ENCODE measurements around the gene MEGF8. TPM values are rescaled to one million over a fixed set of nuclear protein-coding genes. Genes with fewer than 3 reads are reported as not detected.

Gene MEGF8
- total RNA-seq, 1 donor from 2014 or later, result 30.2 TPM

- DNase-seq (ENCODE audit: low read depth), result no peak
- H3K4me3 ChIP-seq (ENCODE audit: low read depth, low read length), result no peak overlapping the region
- TF ChIP-seq CTCF (conservative IDR thresholded peaks at IDR 0.05; ENCODE audit: low read depth, low read length), result no peak
These were observed 54.7 kb downstream of the MEGF8 start for GRCh38 chr19:42380155-42380554.

- TF ChIP-seq CTCF (conservative IDR thresholded peaks at IDR 0.05; ENCODE audit: low read depth, low read length), result peak; percentile 60
- DNase-seq (ENCODE audit: low read depth), result no peak
- peak overlapping the region; percentile 48 for H3K4me3 ChIP-seq (ENCODE audit: low read depth, low read length)
These were observed 61.7 kb downstream of the MEGF8 start for GRCh38 chr19:42386974-42387707.

GRCh38 chr19:42388851-42389489 lies 63.5 kb downstream of the MEGF8 start:
- DNase-seq (ENCODE audit: low read depth), result no peak
- H3K4me3 ChIP-seq (ENCODE audit: low read depth, low read length), result no peak overlapping the region
- no peak for TF ChIP-seq CTCF (conservative IDR thresholded peaks at IDR 0.05; ENCODE audit: low read depth, low read length)

GRCh38 chr19:42389899-42390298 lies 64.5 kb downstream of the MEGF8 start, which contains the start of gene CNFN:
Gene CNFN, minus strand, starts transcription at chr19:42390297. Its CDS starts 1,260 bp downstream, at chr19:42389037.
- H3K4me3 ChIP-seq (ENCODE audit: low read depth, low read length), result no peak within 1 kb of the TSS
- no peak for DNase-seq (ENCODE audit: low read depth)
- TF ChIP-seq CTCF (conservative IDR thresholded peaks at IDR 0.05; ENCODE audit: low read depth, low read length), result no peak

GRCh38 chr19:42392165-42392564 lies 66.7 kb downstream of the MEGF8 start:
- TF ChIP-seq CTCF (conservative IDR thresholded peaks at IDR 0.05; ENCODE audit: low read depth, low read length), result no peak
- no peak for DNase-seq (ENCODE audit: low read depth)
- no peak overlapping the region for H3K4me3 ChIP-seq (ENCODE audit: low read depth, low read length)

GRCh38 chr19:42394751-42395150 lies 69.3 kb downstream of the MEGF8 start:
- no peak overlapping the region for H3K4me3 ChIP-seq (ENCODE audit: low read depth, low read length)
- TF ChIP-seq CTCF (conservative IDR thresholded peaks at IDR 0.05; ENCODE audit: low read depth, low read length), result no peak
- no peak for DNase-seq (ENCODE audit: low read depth)
